Endothelial cell of hepatic sinusoid (primary cell): ENCODE measurements around the gene LCNL1.
"Not testable (repeated sequence)": the region's sequence is repeated elsewhere in the genome, so short reads cannot be mapped to it uniquely, and the experiment has no call there.

ENCODE experiments used
- in situ Hi-C: cut with HindIII; loops from 2 replicates; pipeline ENCODE4 v1.10.0; 2017; ENCODE audit warnings: low sequenced_read_pairs

LCNL1 gene

GRCh38 chr9:136988872-136989271, 6.1 kb downstream of the LCNL1 start:
- in situ Hi-C loops = no loop called here

GRCh38 chr9:136990242-136990911, 7.6 kb downstream of the LCNL1 start:
- in situ Hi-C loops = no loop called here

- in situ Hi-C loops = no loop called here
Observed at GRCh38 chr9:136991993-136992818, 9.4 kb downstream of the LCNL1 start, which contains the start of gene PAXX. Gene PAXX (plus strand): TSS chr9:136992422. CDS start chr9:136992444, 22 bp downstream.

GRCh38 chr9:136992819-136993369, 10.1 kb downstream of the LCNL1 start:
- in situ Hi-C loops = no loop called here

- in situ Hi-C loops = no loop called here
Observed at GRCh38 chr9:136994180-136994887, 11.5 kb downstream of the LCNL1 start.

- in situ Hi-C loops = no loop called here
Observed at GRCh38 chr9:136994888-136995230, 12.1 kb downstream of the LCNL1 start.

GRCh38 chr9:136995362-136995761, 12.6 kb downstream of the LCNL1 start:
- in situ Hi-C loops = no loop called here

- in situ Hi-C loops = no loop called here
Observed at GRCh38 chr9:136995772-136996311, 13.0 kb downstream of the LCNL1 start.

GRCh38 chr9:136996361-136997292, 13.8 kb downstream of the LCNL1 start, which contains the start of gene CLIC3:
Gene CLIC3 (minus strand): TSS chr9:136996568. CDS start chr9:136996543, 25 bp downstream.
- in situ Hi-C loops = no loop called here

GRCh38 chr9:136997371-136997770, 14.6 kb downstream of the LCNL1 start:
- in situ Hi-C loops = no loop called here

- in situ Hi-C loops = no loop called here
Observed at GRCh38 chr9:136997830-136998234, 15.0 kb downstream of the LCNL1 start.

- in situ Hi-C loops = no loop called here
Observed at GRCh38 chr9:137000177-137000930, 17.6 kb downstream of the LCNL1 start.

GRCh38 chr9:137001857-137002645, 19.3 kb downstream of the LCNL1 start:
- in situ Hi-C loops = no loop called here

GRCh38 chr9:137002646-137003041, 19.9 kb downstream of the LCNL1 start:
- in situ Hi-C loops = no loop called here

- in situ Hi-C loops = not testable (repeated sequence)
Observed at GRCh38 chr9:137004285-137004684, 21.5 kb downstream of the LCNL1 start.

GRCh38 chr9:137006116-137007003, 23.6 kb downstream of the LCNL1 start:
- in situ Hi-C loops = no loop called here

GRCh38 chr9:137007108-137007815, 24.5 kb downstream of the LCNL1 start:
- in situ Hi-C loops = no loop called here
